Testis (tissue), 3 donors: ENCODE measurements around the gene JAKMIP1. TPM values are rescaled to one million over a fixed set of nuclear protein-coding genes. Genes with fewer than 3 reads are reported as not detected.
A peak's percentile ranks its signal among the peaks of the same experiment; 100 is the strongest.
"Not testable (repeated sequence)": the region's sequence is repeated elsewhere in the genome, so short reads cannot be mapped to it uniquely, and the experiment has no call there.

Experiments used
- DNase-seq: peaks from one replicate; pipeline ENCODE4 v3.0.0-alpha.2; 2019
- H3K27ac ChIP-seq, 2 donors: fragments of 200-600 bp; sonication (generic); one replicate each; pipeline ENCODE4 v1.5.1; 2019
- H3K27me3 ChIP-seq: fragments of 200-600 bp; sonication (generic); one replicate; pipeline ENCODE4 v1.5.1; 2019
- H3K36me3 ChIP-seq: fragments of 200-600 bp; sonication (generic); one replicate; pipeline ENCODE4 v1.5.1; 2017; ENCODE audit warnings: low read depth; ENCODE audit errors: missing control alignments
- H3K4me1 ChIP-seq: fragments of 200-600 bp; sonication (generic); one replicate; pipeline ENCODE4 v1.5.1; 2019
- H3K4me3 ChIP-seq, 2 donors: fragments of 200-600 bp; sonication (generic); one replicate each; pipeline ENCODE4 v1.5.1; 2017 to 2019
- H3K9me3 ChIP-seq: fragments of 200-600 bp; sonication (generic); one replicate; pipeline ENCODE4 v1.5.1; 2017
- POLR2A ChIP-seq: fragments of 450-650 bp; IDR thresholded peaks from one replicate; pipeline ENCODE4 v1.6.1; 2017; ENCODE audit warnings: antibody characterized with exemption, mild to moderate bottlenecking, moderate library complexity
- WGBS, 2 donors: methylation state at CpG; one replicate each; pipeline ENCODE4 v1.1.5; 2018; 5-methylcytosine and 5-hydroxymethylcytosine counted together
- intact Hi-C: fragments of 100-400 bp; cut with DNase I; formaldehyde crosslinking; loops from one replicate; pipeline ENCODE4 v1.15.1; 2023; ENCODE audit warnings: low total_unique reads
- polyA plus RNA-seq: library from polyadenylated mRNA; stranded (reverse); fragments of 350-450 nt; fragmentation: Illumina TruSeq; extraction: RNeasy Lipid Tissue Mini Kit (QIAGEN cat#74804); gene quantifications from one replicate; pipeline ENCODE4 v1.2.3, GENCODE V29; 2014; ENCODE audit warnings: low read depth, low replicate concordance; ENCODE audit not compliant: insufficient read depth
- total RNA-seq, 2 donors: library from RNA; depleted of rRNA; stranded (reverse); fragments of >200 nt; gene quantifications; one replicate each; pipeline ENCODE4 v1.2.3, GENCODE V29; 2016
- TF ChIP-seq, protein P1 (sequence below), 3 experiments: fragments of 450-650 bp in 2 of 3; fragments of 200-600 bp in 1 of 3; sonication (generic) in 1 of 3; IDR thresholded peaks; one replicate each; pipeline ENCODE4 v1.5.1; 2016 to 2019; ENCODE audit warnings: antibody characterized with exemption in 3 of 3, mild to moderate bottlenecking in 2 of 3, moderate library complexity in 1 of 3

The JAKMIP1 gene
- total and polyA plus RNA-seq, 3 donors from 2014 or later, result 10.7 to 18.1 (median 15.2) TPM

DNA sequence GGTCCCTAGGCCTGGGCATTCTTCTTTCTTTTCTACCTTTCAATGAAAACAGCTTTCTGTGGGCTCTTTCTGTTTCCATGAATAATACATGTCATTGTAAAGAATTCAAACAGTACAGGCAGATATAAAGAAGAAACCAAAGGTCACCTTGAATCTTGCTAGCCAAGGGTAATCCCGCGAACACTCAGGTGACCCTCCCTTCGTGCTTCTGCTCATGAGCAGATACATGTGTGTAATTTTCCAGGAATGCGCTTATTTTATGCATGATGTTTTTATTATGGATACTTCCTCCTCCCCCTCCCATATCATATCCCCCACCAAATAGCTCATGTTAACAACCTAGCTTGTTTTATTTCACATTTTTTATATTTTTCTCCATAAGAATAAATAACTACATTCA is 9.6 kb upstream of the JAKMIP1 start:
- 75 to 78% methylated on average over 4 of the region's 4 CpGs for WGBS, 2 donors
- TF ChIP-seq, protein P1, sequence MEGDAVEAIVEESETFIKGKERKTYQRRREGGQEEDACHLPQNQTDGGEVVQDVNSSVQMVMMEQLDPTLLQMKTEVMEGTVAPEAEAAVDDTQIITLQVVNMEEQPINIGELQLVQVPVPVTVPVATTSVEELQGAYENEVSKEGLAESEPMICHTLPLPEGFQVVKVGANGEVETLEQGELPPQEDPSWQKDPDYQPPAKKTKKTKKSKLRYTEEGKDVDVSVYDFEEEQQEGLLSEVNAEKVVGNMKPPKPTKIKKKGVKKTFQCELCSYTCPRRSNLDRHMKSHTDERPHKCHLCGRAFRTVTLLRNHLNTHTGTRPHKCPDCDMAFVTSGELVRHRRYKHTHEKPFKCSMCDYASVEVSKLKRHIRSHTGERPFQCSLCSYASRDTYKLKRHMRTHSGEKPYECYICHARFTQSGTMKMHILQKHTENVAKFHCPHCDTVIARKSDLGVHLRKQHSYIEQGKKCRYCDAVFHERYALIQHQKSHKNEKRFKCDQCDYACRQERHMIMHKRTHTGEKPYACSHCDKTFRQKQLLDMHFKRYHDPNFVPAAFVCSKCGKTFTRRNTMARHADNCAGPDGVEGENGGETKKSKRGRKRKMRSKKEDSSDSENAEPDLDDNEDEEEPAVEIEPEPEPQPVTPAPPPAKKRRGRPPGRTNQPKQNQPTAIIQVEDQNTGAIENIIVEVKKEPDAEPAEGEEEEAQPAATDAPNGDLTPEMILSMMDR (IDR thresholded peaks at IDR 0.05), result no peak
- no peak for TF ChIP-seq POLR2A
- no peaks in the 10 kb centered on the region for H3K4me1 ChIP-seq
- no peak overlapping the region for H3K4me3 ChIP-seq
- no peaks in the 10 kb centered on the region for H3K36me3 ChIP-seq
- H3K27ac ChIP-seq, result no peak overlapping the region
- DNase-seq, result no peak
- intact Hi-C loops, result no loop called here
- no peaks in the 10 kb centered on the region for H3K9me3 ChIP-seq
- H3K27me3 ChIP-seq, result no peaks in the 10 kb centered on the region

DNA sequence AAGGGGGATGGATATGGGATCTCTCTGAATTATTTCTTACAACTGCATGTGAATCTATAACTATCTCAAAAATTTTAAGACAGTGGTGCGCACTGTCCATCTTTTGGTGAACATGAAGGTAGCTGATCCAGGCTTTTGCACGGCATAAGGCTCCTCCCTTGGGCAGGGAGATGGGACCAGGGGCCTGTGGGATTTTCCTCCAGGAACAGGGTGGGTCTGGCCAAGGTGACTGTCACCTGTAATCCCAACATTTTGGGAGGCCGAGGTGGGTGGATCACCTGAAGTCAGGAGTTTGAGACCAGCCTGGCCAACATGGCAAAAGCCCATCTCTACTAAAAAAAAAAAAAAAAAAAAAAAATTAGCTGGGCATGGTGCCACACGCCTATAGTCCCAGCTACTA is 8.9 kb upstream of the JAKMIP1 start:
- intact Hi-C loops, result not testable (repeated sequence)

DNA sequence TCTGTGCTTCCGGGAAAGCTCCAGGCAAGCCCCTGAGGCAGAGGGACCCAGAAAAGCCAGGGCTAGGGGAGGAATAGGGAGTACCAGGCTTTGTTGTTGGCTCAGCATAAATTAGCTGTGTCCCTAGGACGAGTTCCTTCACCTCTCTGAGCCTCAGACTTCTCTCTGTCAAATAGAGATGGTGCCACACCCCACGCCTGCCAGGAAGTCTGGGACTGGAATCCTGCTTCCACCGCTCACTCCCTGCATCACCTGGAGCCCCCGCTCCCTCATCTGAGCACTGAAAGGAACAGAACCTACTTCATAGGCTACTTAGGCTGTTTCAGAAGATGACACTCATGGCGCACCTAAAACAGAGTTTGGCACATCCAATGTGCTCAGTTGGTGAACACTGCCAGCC is 8.1 kb upstream of the JAKMIP1 start:
- DNase-seq, result peak; percentile 6
- Histone ChIP-seq H3K4me1 (no peaks in the 10 kb centered on the region), H3K4me3 (no peak overlapping the region), H3K27ac (no peak overlapping the region), H3K27me3 (no peaks in the 10 kb centered on the region), H3K36me3 (no peaks in the 10 kb centered on the region), H3K9me3 (no peaks in the 10 kb centered on the region)
- WGBS, 2 donors, result 81 to 82% methylated on average over 6 of the region's 6 CpGs
- no peak for TF ChIP-seq POLR2A
- TF ChIP-seq, protein P1 (IDR thresholded peaks at IDR 0.05), result no peak
- intact Hi-C loops, result no loop called here

More for the DNA sequence above, 8.9 kb upstream of the JAKMIP1 start:
- not testable (repeated sequence) for H3K27ac ChIP-seq, H3K4me3 ChIP-seq, DNase-seq, H3K9me3 ChIP-seq, H3K36me3 ChIP-seq, H3K4me1 ChIP-seq, H3K27me3 ChIP-seq
- WGBS, 2 donors, result 83 to 85% methylated on average over 3 to 4 of the region's 4 CpGs

DNA sequence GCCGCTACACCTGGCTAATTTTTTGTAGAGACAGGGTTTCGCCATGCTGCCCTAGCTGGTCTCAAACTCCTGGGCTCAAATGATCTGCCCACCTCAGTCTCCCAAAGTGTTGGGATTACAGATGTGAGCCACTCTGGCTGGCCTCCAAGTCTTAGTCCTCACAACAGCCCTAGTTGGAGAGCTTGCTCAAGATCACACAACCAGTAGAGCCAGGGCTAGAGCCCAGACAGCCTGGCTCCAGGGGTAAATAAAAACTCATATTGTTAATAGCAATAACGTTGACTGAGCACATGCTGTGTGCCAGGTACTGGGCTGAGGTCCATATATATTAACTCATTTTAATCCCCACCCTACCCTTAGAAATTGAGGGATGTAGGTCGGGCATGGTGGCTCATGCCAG is 7.3 kb upstream of the JAKMIP1 start:
- 84 to 90% methylated on average over 4 of the region's 4 CpGs for WGBS, 2 donors
- no peak overlapping the region for H3K4me3 ChIP-seq
- TF ChIP-seq, protein P1 (IDR thresholded peaks at IDR 0.05), result no peak
- TF ChIP-seq POLR2A, result no peak
- intact Hi-C loops, result no loop called here
- H3K27me3 ChIP-seq, result no peaks in the 10 kb centered on the region
- H3K4me1 ChIP-seq, result no peaks in the 10 kb centered on the region
- no peaks in the 10 kb centered on the region for H3K9me3 ChIP-seq
- no peak overlapping the region for H3K27ac ChIP-seq
- H3K36me3 ChIP-seq, result no peaks in the 10 kb centered on the region
- peak; percentile 6 for DNase-seq

DNA sequence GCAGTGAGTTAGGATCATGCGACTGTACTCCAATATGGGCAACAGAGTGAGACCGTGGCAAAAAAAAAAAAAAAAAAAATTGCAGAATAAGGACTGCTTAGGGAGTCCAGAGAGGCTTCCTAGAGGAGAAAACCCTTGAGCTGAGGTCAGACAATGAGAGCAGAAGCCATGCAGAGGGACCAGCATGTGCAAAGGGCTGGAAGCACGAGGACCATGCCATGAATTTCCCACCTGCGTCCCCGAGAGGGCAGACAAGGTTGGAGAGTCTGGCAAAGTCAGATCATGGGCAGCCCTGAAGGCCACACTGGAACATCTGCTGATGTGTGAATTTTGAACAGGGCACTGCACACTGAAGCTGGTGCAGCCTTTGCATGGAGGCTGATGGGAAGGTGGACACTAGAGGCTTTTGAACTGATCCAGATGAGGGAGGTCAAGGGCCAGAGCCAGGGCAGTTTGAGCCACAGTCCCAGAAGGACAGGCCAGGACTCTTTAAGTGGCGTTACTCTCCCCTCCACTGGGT is 6.5 kb upstream of the JAKMIP1 start:
- intact Hi-C loops, result no loop called here
- no peak overlapping the region for H3K4me3 ChIP-seq
- DNase-seq, result peak; percentile 10
- no peaks in the 10 kb centered on the region for H3K4me1 ChIP-seq
- H3K27me3 ChIP-seq, result no peaks in the 10 kb centered on the region
- no peak for TF ChIP-seq POLR2A
- TF ChIP-seq, protein P1 (IDR thresholded peaks at IDR 0.05), result no peak
- H3K9me3 ChIP-seq, result no peaks in the 10 kb centered on the region
- WGBS, 2 donors, result 74 to 88% methylated on average over 6 of the region's 6 CpGs
- H3K27ac ChIP-seq, result no peak overlapping the region
- H3K36me3 ChIP-seq, result no peaks in the 10 kb centered on the region
